Endothelial cell of umbilical vein (primary cell): ENCODE results near the gene FAM53A. TPM values are rescaled to one million over a fixed set of nuclear protein-coding genes. Genes with fewer than 3 reads are reported as not detected.

Experiments used
- BruUV-seq: library from RNA; stranded (reverse); fragments of 400-500 nt; replicated peaks from 2 replicates; lab custom pipeline; 2021; lab: Mats Ljungman, UMichigan
- CTCF ChIA-PET: fragments of 300-600, 350-600 bp; sonication (Branson Sonifier 250); formaldehyde crosslinking; loops from one replicate; lab custom pipeline; 2021; ENCODE audit warnings: antibody characterized with exemption, inconsistent platforms; lab: Charles Lee
- POLR2A ChIA-PET: fragments of 300-600, 350-600 bp; sonication (Branson Sonifier 250); formaldehyde crosslinking; loops from one replicate; lab custom pipeline; 2021; ENCODE audit warnings: antibody characterized with exemption, inconsistent platforms; lab: Charles Lee
- DNase-seq: peaks from one replicate; pipeline ENCODE4 v3.0.0-alpha.2; 2011; ENCODE audit warnings: low read depth, low spot score
- FAIRE-seq: peaks from 2 replicates; lab custom pipeline; 2011; peaks lifted over from hg19 to GRCh38; lab: Jason Lieb, UNC
- H2AFZ ChIP-seq: 2 replicates; pipeline ENCODE4 v1.6.0; 2012; ENCODE audit warnings: low read depth, low read length, control low read depth, inconsistent platforms
- H3K27ac ChIP-seq: 2 replicates; pipeline ENCODE4 v1.5.1; 2011; ENCODE audit warnings: low read depth, mild to moderate bottlenecking, control low read depth, low read length, moderate library complexity; ENCODE audit not compliant: insufficient read depth
- H3K27me3 ChIP-seq, 2 experiments: 2 replicates each; pipeline versions ENCODE4 v1.6.0 to v1.6.1; 2011; ENCODE audit warnings: low read length in 2 of 2, mixed read lengths in 1 of 2; ENCODE audit not compliant: control insufficient read depth in 2 of 2, insufficient read depth in 2 of 2
- H3K36me3 ChIP-seq, 2 experiments: 2 replicates in 1 of 2; 3 replicates in 1 of 2; pipeline ENCODE4 v1.5.1; 2011; ENCODE audit warnings: low read length in 2 of 2, mild to moderate bottlenecking in 1 of 2, moderate library complexity in 1 of 2; ENCODE audit not compliant: control insufficient read depth in 2 of 2, insufficient read depth in 2 of 2; ENCODE audit errors: extremely low read depth in 1 of 2
- H3K4me1 ChIP-seq: 3 replicates; pipeline ENCODE4 v1.5.1; 2011; ENCODE audit warnings: mild to moderate bottlenecking, low read length; ENCODE audit not compliant: control insufficient read depth, insufficient read depth; ENCODE audit errors: extremely low read depth
- H3K4me2 ChIP-seq: 2 replicates; pipeline ENCODE4 v1.6.1; 2011; ENCODE audit warnings: low read length, control low read depth, mixed read lengths; ENCODE audit not compliant: insufficient read depth
- H3K4me3 ChIP-seq, 3 experiments: fragments of 200-600 bp in 1 of 3; sonication (generic), shearing (Covaris generic) in 1 of 3; replicated peaks in 1 of 3; 2 replicates each; pipeline ENCODE4 v1.5.1; 2011 to 2016; ENCODE audit warnings: control low read depth in 3 of 3, low read length in 3 of 3, mild to moderate bottlenecking in 2 of 3, inconsistent platforms in 1 of 3, low read depth in 1 of 3, moderate library complexity in 1 of 3; ENCODE audit not compliant: insufficient read depth in 1 of 3
- H3K79me2 ChIP-seq: 2 replicates; pipeline ENCODE4 v1.6.0; 2012; ENCODE audit warnings: low read length, inconsistent platforms; ENCODE audit not compliant: control insufficient read depth, insufficient read depth
- H3K9ac ChIP-seq: replicated peaks from 2 replicates; pipeline ENCODE3; 2011; ENCODE audit warnings: low read length, control low read depth; ENCODE audit not compliant: insufficient read depth; ENCODE audit errors: extremely low read depth
- H3K9me1 ChIP-seq: replicated peaks from 3 replicates; pipeline ENCODE4 v1.6.0; 2011; ENCODE audit warnings: mild to moderate bottlenecking, low read length; ENCODE audit not compliant: control insufficient read depth, insufficient read depth; ENCODE audit errors: extremely low read depth
- H3K9me3 ChIP-seq: replicated peaks from 2 replicates; pipeline ENCODE4 v1.5.1; 2012; ENCODE audit warnings: low read length, inconsistent platforms; ENCODE audit not compliant: control insufficient read depth, insufficient read depth
- H4K20me1 ChIP-seq: replicated peaks from 2 replicates; pipeline ENCODE3; 2011; ENCODE audit warnings: mild to moderate bottlenecking, low read length; ENCODE audit not compliant: control insufficient read depth, insufficient read depth; ENCODE audit errors: extremely low read depth
- EZH2 ChIP-seq: IDR thresholded peaks from 2 replicates; pipeline ENCODE4 v1.6.1; 2012; ENCODE audit warnings: borderline replicate concordance, low read depth, mild to moderate bottlenecking, moderate library complexity, low read length, inconsistent platforms; ENCODE audit not compliant: severe bottlenecking
- FOS ChIP-seq: IDR thresholded peaks from 2 replicates; pipeline ENCODE4 v1.6.1; 2011; ENCODE audit warnings: mild to moderate bottlenecking, low read length, moderate library complexity, borderline replicate concordance; ENCODE audit not compliant: insufficient read depth
- GATA2 ChIP-seq: IDR thresholded peaks from 2 replicates; pipeline ENCODE4 v1.7.0; 2011; ENCODE audit warnings: low read depth, mild to moderate bottlenecking, moderate library complexity, mixed read lengths, low read length; ENCODE audit not compliant: insufficient read length, insufficient read depth
- POLR2A ChIP-seq: IDR thresholded peaks from 2 replicates; pipeline ENCODE4 v1.6.1; 2012; ENCODE audit warnings: low read depth, mild to moderate bottlenecking, control low read depth, low read length
- dilution Hi-C: fragments of 300-500 bp; cut with MboI; formaldehyde crosslinking; loops from one replicate; pipeline ENCODE4 v1.15.0; 2019; ENCODE audit warnings: low sequenced_read_pairs; ENCODE audit not compliant: extremely low pct_ligation_motif_present
- intact Hi-C: fragments of 100-400 bp; cut with micrococcal nuclease; formaldehyde crosslinking; loops from one replicate; pipeline ENCODE4 v1.10.0; 2022
- polyA plus RNA-seq, 4 experiments: library from polyadenylated mRNA; depleted of rRNA in 3 of 4; stranded (reverse) in 3 of 4; unstranded in 1 of 4; fragments of >200 nt; gene quantifications; 2 replicates each; pipeline versions ENCODE4 v1.2.1 to v1.2.3, GENCODE V29; 2011 to 2012; ENCODE audit warnings: missing spikeins in 1 of 4
- total RNA-seq: library from RNA; stranded (reverse); gene quantifications from 2 replicates; pipeline ENCODE4 v1.2.3, GENCODE V29; 2021

Gene FAM53A
- total and polyA plus RNA-seq, 2 donors (not counting 3 experiments of a cell fraction or from before 2014, with no cell fraction given): 1.3 to 1.7 TPM

- Histone ChIP-seq H4K20me1 (no peaks in the 10 kb centered on the region), H3K79me2 (no peaks in the 10 kb centered on the region), H3K4me1 (no peaks in the 10 kb centered on the region), H2AFZ (no peak overlapping the region), H3K27me3 (no peaks in the 10 kb centered on the region), H3K4me3 (no peak overlapping the region), H3K36me3 (no peaks in the 10 kb centered on the region), H3K9ac (no peak overlapping the region), H3K9me1 (no peaks in the 10 kb centered on the region), H3K9me3 (no peaks in the 10 kb centered on the region), H3K27ac (no peak overlapping the region), H3K4me2 (no peak overlapping the region)
- FAIRE-seq: no peak
- ChIA-PET CTCF (no interaction called here), POLR2A (no interaction called here)
- intact Hi-C loops: no loop called here
- DNase-seq: no peak
- no peak for TF ChIP-seq EZH2
- BruUV-seq: no TSS peak
- dilution Hi-C loops: no loop called here
Measured at GRCh38 chr4:1675136-1675801, 8.8 kb downstream of the FAM53A start.

GRCh38 chr4:1674682-1675081 lies 9.4 kb downstream of the FAM53A start:
- CTCF ChIA-PET: no interaction called here
- no peak overlapping the region for H3K4me3 ChIP-seq
- no peak overlapping the region for H3K4me2 ChIP-seq
- H3K4me1 ChIP-seq: no peaks in the 10 kb centered on the region
- no peak for FAIRE-seq
- H3K27me3 ChIP-seq: no peaks in the 10 kb centered on the region
- H4K20me1 ChIP-seq: no peaks in the 10 kb centered on the region
- dilution Hi-C loops (no loop called here), intact Hi-C loops (no loop called here)
- TF ChIP-seq GATA2: no peak
- no peak for TF ChIP-seq EZH2
- no peak for TF ChIP-seq FOS
- no peak for TF ChIP-seq POLR2A
- no TSS peak for BruUV-seq
- no peak overlapping the region for H3K9ac ChIP-seq
- POLR2A ChIA-PET: no interaction called here
- no peaks in the 10 kb centered on the region for H3K9me3 ChIP-seq
- H3K36me3 ChIP-seq: no peaks in the 10 kb centered on the region
- no peak for DNase-seq
- no peaks in the 10 kb centered on the region for H3K79me2 ChIP-seq
- no peak overlapping the region for H3K27ac ChIP-seq
- no peak overlapping the region for H2AFZ ChIP-seq
- H3K9me1 ChIP-seq: no peaks in the 10 kb centered on the region
